Measurements from ENCODE around the gene ALDH3A2.

DNA sequence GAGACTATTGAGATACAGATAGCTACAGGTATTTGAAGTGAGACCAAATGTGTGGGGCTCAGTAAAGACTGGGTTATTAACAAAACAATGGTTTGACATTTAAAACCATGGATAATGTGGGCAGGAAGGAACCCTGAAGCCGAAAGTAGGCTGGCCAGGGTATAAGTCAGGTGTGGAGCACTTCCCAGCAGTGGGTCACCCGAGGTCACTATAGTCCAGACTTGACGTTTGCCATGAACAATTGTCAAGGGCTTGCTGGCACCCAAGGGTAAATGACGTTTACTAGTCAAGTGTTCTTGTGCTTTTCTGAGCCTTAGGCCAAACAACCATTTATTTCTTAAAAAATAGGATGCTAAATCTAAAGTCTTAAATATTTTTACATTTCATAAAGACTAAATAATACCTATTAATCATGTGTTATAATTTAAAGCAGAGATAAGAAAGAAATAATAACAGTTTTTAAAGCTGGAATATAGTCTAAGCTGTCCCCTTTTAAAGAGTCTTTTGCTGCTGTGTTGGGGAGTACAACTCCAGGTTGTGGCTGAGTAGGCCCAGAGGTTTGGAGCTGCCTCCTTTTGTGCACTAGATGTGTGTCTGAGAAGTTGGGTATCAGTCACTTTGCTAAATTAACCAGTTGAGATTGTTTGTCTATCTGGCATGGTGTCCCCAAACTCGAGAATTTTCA, 15.7 kb downstream of the ALDH3A2 start:
- TF ChIP-seq, protein P1, sequence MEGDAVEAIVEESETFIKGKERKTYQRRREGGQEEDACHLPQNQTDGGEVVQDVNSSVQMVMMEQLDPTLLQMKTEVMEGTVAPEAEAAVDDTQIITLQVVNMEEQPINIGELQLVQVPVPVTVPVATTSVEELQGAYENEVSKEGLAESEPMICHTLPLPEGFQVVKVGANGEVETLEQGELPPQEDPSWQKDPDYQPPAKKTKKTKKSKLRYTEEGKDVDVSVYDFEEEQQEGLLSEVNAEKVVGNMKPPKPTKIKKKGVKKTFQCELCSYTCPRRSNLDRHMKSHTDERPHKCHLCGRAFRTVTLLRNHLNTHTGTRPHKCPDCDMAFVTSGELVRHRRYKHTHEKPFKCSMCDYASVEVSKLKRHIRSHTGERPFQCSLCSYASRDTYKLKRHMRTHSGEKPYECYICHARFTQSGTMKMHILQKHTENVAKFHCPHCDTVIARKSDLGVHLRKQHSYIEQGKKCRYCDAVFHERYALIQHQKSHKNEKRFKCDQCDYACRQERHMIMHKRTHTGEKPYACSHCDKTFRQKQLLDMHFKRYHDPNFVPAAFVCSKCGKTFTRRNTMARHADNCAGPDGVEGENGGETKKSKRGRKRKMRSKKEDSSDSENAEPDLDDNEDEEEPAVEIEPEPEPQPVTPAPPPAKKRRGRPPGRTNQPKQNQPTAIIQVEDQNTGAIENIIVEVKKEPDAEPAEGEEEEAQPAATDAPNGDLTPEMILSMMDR (conservative IDR thresholded peaks at IDR 0.05) = no peak
- TF ChIP-seq EZH2 (IDR thresholded peaks at IDR 0.05; ENCODE audit: low read depth) = no peak
